NCI-H526 treated with DMSO at 0.1 percent for 48 hours (cell line): ENCODE data around the gene TAPT1.
A peak's percentile ranks its signal among the peaks of the same experiment; 100 is the strongest.
"Not testable (repeated sequence)": the region's sequence is repeated elsewhere in the genome, so short reads cannot be mapped to it uniquely, and the experiment has no call there.

Experiments used
- DNase-seq: peaks from one replicate; lab custom pipeline; 2025; lab: John Stamatoyannopoulos, UW

Gene TAPT1

DNA sequence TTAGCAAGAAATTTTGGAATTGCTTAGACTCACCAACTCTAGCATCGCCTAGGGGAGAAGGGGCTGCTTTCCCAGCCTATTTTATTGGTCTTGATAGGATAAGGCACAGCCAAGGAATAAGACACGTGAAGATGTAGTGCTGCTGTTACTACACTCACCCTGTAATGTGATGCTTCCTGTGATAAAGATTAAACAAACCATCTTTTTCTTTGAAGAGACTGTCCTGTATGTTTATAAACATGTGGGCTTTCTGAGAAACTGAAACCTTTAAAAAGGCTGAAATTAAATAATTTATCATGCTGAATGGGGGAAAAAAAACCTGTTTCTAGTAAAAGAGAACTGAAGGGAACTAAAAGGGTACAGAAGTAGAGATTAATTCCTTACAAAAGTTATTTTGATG, 13.2 kb downstream of the TAPT1 start:
- DNase-seq: no peak

DNA sequence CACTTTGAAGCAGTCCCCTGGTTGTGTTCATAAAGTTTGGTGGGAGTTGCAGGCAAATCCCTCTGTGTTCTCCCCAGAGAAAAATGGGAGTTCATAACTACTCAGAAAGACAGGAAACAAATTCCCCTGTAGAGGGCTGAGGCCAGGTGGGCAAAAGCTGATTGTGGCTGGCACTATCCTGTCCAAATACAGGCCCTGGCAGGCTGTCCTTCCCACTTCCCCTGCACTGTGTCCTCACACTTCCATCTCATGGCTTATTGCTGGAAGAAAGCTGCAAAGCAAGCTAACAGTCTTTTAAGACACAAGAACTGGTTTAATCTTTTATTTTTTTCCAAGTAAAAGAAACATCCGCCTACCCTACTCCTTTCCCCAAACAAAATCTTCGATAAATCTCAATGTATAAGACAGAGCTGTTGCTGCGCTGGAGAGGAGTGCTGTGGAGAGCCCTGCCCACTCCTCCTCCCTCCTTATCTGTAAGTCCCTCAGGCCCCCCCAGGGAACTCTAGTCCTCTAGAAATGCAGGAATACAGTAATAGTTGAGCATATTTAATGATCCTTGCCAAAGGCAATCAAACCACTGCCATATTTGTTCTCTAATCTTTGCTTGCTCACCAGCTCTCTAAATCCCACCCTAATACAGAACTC, 14.0 kb downstream of the TAPT1 start:
- DNase-seq: no peak

- no peak for DNase-seq
Observed at GRCh38 chr4:16207409-16207808, 18.9 kb downstream of the TAPT1 start.

DNA sequence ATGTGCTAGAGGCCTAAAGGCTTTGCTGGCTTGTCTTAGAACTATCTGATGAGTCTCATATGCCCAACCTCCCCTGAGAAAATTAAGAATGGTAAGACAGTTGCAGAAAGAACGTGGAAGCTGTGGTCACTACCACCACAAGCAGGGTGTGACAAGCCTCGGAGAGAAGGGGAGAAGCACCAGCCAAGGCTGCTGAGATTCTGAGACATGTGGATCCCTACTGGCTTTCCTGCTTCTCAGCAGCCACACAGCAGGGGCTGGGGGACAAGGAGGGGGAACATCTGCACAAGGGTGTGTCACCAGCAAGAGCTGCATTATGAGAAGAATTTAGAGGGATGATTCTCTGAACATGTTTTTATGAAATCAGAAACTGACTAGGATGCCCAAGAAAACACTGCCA, 19.4 kb downstream of the TAPT1 start:
- DNase-seq: no peak

- no peak for DNase-seq
Observed at GRCh38 chr4:16206301-16206700, 20.0 kb downstream of the TAPT1 start.

- peak; percentile 10 for DNase-seq
Observed at GRCh38 chr4:16205298-16206164, 20.7 kb downstream of the TAPT1 start.

DNA sequence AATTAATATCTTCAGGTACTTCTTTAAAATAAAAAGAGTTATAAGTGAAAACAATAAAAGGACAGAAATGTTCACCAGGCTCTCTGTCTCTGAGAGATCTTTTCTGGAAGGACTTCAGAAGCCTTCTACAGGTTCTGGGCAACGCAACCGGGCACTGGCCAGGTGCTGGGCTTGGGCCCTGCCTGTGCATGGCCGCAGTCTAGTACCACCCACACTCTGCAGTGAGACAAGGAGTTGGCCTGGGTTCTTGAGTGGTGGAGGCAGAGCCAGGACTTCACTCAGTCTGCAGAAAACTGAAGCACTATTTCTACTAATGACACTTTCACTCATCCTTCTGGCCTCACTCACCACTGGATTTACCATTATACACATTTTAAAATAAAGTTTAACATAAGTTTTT, 21.8 kb downstream of the TAPT1 start:
- no peak for DNase-seq

GRCh38 chr4:16203083-16203482, 23.2 kb downstream of the TAPT1 start:
- no peak for DNase-seq

- DNase-seq: no peak
Observed at GRCh38 chr4:16202598-16202997, 23.7 kb downstream of the TAPT1 start.

DNA sequence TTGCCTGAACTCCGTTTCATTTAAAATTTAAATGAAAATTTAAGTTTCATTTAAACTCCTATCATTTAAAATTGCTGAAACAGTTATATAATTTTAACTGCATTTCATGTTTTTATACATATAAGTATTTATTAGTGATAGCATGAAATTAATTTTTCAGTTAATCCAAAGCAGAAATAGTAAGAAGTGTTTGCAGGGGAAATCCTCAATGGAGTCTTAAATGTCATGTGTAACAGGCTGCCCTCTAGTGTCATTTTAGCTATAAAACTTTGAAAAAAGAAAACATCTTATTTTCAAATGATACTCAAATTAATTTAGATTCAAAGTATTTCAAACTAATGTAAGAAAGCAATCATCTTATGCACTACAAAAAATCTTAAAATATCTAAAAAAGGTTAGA, 27.2 kb downstream of the TAPT1 start:
- DNase-seq: no peak

GRCh38 chr4:16197876-16198665, 28.2 kb downstream of the TAPT1 start:
- DNase-seq: no peak

DNA sequence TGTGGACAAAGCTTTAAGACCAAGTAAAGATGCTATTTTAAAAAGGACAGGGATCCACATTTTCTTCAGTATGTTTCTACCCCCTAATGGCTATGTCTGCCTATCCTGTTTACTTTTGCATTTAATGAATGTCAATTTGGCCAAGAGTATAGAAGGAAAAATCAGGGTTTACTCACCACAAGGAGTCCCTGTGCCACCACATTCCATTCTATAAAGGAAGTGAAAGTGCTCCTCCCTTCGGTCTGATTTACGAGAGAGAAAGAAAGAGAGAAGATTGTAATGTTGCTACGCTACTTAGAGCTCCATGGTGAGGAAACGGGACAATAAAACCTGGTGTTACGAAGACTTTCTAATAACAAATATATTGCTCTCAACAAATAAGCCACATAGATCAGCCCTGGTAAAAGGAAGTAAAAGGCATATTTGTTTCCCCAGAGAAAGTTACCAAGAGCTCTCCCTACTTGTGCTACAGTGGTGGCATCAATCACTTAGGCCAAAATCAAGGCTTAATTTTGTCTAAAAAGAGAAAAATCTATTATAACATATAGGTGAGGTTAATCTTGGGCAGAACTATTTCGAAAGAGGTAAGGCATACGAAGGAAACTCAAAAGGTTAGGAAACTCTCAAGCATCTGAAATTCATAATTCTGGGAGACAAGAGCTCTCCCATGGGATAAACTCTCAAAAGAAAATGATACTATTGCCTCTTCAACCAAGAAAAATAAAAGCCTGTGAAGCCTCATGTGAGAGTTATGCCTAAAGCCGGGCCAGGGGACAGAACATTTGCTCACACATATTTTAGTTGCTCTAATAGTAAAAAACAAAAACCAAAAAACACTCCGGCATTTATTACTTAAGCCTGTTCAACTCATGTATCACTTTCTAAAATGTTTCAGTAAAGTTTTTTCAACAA, 29.5 kb downstream of the TAPT1 start:
- DNase-seq: no peak

- DNase-seq: no peak
Observed at GRCh38 chr4:16195209-16195608, 31.1 kb downstream of the TAPT1 start.

GRCh38 chr4:16194798-16195197, 31.5 kb downstream of the TAPT1 start:
- DNase-seq: not testable (repeated sequence)

GRCh38 chr4:16194214-16194613, 32.1 kb downstream of the TAPT1 start:
- no peak for DNase-seq

- DNase-seq: no peak
Observed at GRCh38 chr4:16192631-16193518, 33.4 kb downstream of the TAPT1 start.

GRCh38 chr4:16192057-16192456, 34.2 kb downstream of the TAPT1 start:
- no peak for DNase-seq

DNA sequence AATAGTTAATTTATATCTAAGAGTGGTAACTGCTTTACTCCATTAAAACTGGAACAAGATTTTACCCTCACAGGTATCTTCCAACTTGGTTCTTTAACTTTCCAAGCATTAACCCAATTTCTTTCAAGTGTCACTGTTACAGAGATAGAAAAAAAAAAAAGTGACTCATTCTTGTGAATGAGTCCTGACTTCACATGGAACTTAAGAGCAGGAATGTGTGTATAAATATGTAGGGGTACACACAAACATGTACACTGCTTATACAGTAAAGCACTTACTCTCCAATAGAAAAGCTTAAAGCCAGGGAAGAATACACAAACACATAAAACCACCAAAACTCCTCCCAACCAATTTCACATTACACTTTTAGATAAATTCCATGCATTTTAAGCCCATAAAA, 38.8 kb downstream of the TAPT1 start:
- no peak for DNase-seq

GRCh38 chr4:16186986-16187385, 39.3 kb downstream of the TAPT1 start:
- no peak for DNase-seq

- no peak for DNase-seq
Observed at GRCh38 chr4:16183604-16184003, 42.7 kb downstream of the TAPT1 start.

- no peak for DNase-seq
Observed at GRCh38 chr4:16176621-16177020, 49.6 kb downstream of the TAPT1 start.
